Fibroblast of lung (primary cell): Measurements from ENCODE around the gene SREBF1.

ENCODE experiments used
- CTCF ChIP-seq, 2 donors: IDR thresholded peaks in 1 of 2; conservative IDR thresholded peaks in 1 of 2; 1 replicate in 1 of 2; 2 replicates in 1 of 2; pipeline ENCODE4 v1.5.1; 2011 to 2012; ENCODE audit warnings: low read length in 2 of 2, control low read depth in 1 of 2, inconsistent platforms in 1 of 2, low read depth in 1 of 2, mild to moderate bottlenecking in 1 of 2
- EZH2 ChIP-seq: IDR thresholded peaks from 2 replicates; pipeline ENCODE4 v1.5.1; 2012; ENCODE audit warnings: low read length, control low read depth, mild to moderate bottlenecking; ENCODE audit errors: missing control alignments

- TF ChIP-seq CTCF (conservative IDR thresholded peaks at IDR 0.05 in 1 of 2, IDR thresholded peaks at IDR 0.05 in 1 of 2; ENCODE audit: low read depth in 1 of 2, low read length in 2 of 2) (no peak), EZH2 (no peak)
These were observed 8.8 kb downstream of the SREBF1 start for GRCh38 chr17:17827826-17828621.
